ENCODE data around the gene FGD4.

The FGD4 gene

GRCh38 chr12:32568228-32568627 is 168.9 kb downstream of the FGD4 start:
- DNase-seq: no peak

- DNase-seq: no peak
Observed at GRCh38 chr12:32569259-32569658, 169.9 kb downstream of the FGD4 start.

GRCh38 chr12:32574585-32574984 is 175.2 kb downstream of the FGD4 start:
- no peak for DNase-seq

DNA sequence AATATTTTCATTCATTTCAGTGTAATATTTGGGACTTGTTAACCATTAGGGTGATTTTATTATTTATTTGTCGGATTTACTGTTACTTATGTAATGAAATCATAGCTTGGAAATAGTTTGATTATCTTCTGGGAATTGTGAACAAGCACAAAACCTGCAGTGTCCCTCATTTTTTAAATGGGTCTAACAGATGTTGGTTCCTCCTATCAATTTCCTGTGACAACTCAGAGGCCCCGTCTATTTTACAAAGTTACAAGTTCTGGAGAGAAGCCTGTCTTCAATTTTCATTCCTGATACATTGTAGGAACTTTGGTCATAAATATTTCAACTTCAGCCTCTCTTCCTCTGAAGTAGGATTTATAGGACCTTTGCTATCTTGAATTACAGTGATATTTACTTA is 178.0 kb downstream of the FGD4 start:
- DNase-seq: no peak

DNA sequence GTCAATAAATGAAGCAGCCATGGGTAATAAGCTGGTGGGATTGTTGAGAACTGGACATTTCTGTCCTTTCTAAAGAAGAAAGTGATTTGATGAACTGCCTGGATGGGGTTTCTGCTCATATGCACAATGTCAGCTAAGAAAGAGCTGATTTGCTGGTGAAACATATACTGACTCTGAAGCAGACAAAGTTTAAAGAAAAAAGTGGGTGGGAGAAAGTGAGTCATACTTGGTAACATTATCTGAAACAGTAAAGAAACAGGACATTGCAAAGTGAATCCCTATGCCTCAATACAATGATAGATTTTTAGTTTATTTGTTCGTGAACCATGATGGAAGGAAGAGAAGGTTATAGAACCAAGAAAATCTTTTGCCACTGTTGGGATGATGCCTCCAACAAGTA is 184.2 kb downstream of the FGD4 start:
- no peak for DNase-seq

- DNase-seq: no peak
Observed at GRCh38 chr12:32585680-32586079, 186.3 kb downstream of the FGD4 start.

- DNase-seq: no peak
Observed at GRCh38 chr12:32586390-32586789, 187.0 kb downstream of the FGD4 start.

DNA sequence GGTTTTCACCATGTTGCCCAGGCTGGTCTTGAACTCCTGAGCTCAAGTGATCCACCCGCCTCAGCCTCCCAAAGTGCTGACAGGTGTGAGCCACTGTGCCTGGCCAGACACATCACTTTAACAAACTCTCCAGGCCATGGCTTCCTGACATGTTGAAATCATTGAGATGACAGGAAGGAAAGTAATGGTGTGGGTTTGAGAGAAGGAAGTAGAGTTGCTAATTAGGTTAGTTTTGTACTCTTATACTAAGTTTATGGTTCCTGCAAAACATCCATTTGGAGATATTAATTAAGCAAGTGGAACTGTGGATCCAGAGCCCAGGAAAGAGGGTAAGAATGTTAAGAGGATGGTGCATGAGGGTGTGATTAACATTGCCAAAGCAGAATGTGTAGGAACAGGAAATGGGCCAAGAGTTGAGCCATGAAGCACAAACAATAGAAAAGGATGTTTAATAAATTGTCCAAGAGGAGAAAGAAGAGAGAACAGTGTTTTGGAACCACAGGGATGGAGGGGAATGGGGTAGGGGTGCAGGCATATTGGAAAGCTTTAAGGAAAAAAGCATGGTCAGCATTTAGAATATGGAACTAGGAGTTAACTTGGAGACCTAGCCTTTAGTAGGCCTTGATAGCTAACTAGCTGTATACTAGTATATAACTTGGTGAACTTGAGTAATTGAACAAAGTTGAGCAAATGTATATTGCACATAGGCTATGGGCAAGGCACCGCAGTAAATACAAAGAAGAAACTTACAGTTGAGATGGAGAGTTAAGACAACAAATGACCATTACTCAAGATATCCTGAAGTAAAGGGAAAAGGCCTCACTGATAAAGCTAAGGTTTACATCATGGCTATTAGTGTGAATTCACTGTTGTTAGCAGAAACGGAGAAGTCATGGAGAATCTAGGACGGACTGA is 188.5 kb downstream of the FGD4 start:
- DNase-seq: no peak

GRCh38 chr12:32588604-32589003 is 189.2 kb downstream of the FGD4 start:
- no peak for DNase-seq

GRCh38 chr12:32589165-32589865 is 190.0 kb downstream of the FGD4 start:
- no peak for DNase-seq

DNA sequence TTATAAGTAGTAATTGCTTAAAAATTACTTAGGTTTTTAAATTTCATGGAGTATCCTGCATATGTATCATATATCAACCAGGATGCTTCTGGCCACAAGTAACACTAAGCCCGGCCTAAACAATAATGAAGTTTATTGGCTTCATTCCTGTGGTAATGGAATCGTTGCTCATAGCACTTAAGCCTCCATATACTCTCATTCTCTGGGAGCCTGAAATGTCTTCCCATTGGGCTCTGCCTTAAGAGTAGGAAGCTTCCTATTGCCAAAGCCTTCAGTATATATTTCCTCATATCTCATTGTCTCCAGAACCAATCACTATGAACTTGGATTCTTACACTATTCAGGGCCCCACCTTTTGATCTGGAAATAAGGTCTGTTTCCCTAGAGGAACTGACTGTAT is 195.9 kb downstream of the FGD4 start:
- DNase-seq: no peak

DNA sequence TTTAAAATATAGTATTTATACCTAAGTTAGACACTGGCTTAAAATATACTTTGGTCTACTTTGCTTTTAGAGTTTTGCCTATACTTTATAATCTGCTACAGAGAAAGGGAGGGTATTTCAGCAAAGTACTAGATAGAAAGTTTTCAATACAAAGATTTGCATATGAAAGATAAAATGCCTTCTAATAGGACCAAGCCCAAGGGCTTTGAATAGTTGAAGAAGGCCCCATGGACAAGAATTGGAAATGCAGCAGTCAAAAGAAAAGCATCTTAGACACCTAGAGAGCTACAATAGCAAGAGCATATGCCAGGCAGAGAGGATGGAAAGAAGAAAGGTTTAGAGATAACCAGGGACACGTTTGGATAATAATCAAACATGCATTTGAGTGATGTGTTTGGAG is 196.7 kb downstream of the FGD4 start:
- no peak for DNase-seq

DNA sequence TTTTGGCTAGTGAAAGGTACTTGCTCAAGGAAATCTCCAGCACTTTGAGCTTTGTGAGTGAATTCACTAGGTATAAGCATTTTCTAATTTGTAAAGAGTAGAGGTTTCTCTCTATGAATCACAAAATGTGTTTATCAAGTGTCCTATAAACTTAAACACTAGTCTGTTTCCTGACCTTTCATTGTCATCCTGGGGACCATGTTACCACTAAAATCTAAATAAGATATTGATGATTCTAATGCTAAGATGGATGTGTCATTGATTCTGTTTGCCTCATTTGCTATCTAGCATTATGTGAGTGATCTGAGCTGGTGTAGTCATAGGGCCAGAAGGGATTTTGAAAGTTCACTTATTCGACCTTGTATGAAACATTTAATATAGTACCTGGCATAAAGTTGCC is 199.3 kb downstream of the FGD4 start:
- DNase-seq: no peak

DNA sequence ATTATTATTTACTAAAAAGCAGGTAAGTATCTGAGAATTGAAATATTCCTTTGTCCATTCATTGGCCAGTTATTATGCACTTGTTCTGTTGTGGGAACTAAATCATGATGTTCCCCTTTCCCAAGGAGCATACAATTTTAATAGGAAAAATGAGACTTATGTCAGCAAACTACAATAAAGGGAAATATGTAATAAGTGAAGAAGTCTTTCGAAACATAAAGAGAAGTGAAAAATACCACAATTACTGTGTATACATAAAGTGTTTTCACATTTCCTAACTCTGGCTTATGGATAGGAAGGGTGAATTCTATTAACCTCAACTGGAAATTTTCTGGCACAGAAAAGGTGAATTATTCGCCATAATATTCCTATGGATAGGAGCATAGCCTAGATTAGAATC is 201.3 kb downstream of the FGD4 start:
- no peak for DNase-seq

DNA sequence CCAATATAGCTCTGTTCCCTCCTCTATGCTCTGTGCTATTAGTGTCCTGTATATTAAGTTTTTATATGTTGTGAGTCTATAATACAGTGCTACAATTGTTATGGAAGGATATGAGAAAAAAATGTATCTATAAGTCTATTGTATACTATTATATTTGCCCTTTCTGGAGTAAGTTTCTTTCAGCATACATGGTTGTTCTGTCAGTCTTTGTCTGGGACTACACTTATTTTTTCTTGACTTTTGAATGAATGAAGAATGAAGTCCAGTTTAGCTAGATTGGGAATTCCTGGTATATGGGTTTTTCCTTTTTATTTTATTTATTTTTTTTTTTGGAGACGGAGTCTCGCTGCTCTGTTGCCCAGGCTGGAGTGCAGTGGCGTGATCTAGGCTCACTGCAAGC is 203.7 kb downstream of the FGD4 start:
- no peak for DNase-seq

GRCh38 chr12:32603858-32604257 is 204.5 kb downstream of the FGD4 start:
- DNase-seq: no peak

DNA sequence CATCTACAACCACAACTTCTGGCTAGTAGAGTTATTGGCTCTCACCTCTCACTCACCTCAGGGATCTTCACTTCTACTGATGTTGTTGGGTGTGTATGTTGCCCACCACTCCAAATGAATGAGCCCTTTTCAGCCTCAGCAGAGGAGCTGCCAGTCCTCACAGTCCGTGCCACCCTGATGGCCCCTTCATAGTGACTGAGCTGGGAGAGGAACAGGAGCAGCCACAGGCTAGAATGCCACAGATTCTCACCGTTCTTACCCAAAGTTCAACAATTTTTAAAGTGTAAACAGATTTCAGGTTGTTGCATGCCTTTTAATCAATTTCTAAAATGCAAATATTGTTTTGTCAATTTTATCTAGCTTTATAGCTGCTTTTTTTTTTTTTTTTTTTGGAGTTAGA is 205.2 kb downstream of the FGD4 start:
- DNase-seq: no peak

- no peak for DNase-seq
Observed at GRCh38 chr12:32605326-32606095, 206.2 kb downstream of the FGD4 start.

GRCh38 chr12:32606443-32606842 is 207.1 kb downstream of the FGD4 start:
- DNase-seq: no peak

DNA sequence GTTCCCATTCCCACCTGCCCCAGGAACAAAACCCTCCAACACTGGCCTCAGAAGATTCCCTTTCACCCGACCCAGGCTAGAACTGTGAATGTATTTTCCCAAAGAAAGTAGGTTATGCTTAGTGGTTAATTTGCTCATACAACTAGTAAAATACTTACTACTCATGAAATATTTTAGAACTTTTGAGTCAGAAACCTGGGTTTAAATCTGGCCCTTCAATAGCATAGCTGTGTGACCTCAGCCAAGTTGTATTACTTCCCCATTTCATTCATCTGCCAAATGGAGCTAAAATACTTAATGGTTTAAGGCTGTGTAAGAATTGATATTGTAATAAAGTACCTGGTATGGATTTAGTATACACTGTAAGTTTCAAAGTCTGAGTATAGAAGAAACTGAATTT is 210.6 kb downstream of the FGD4 start:
- no peak for DNase-seq

- DNase-seq: no peak
Observed at GRCh38 chr12:32611986-32612385, 212.6 kb downstream of the FGD4 start.

- no peak for DNase-seq
Observed at GRCh38 chr12:32612658-32613614, 213.6 kb downstream of the FGD4 start.
